GM10266 (cell line): Measurements from ENCODE around the gene FOXN3.

Source experiments
- DNase-seq: peaks from one replicate; pipeline ENCODE4 v3.0.0; 2012; ENCODE audit errors: extremely low spot score
- CTCF ChIP-seq: IDR thresholded peaks from 2 replicates; pipeline ENCODE4 v1.5.1; 2012; ENCODE audit warnings: mild to moderate bottlenecking, low read depth; ENCODE audit not compliant: control insufficient read depth, insufficient read depth; ENCODE audit errors: missing control alignments

Gene FOXN3

DNA sequence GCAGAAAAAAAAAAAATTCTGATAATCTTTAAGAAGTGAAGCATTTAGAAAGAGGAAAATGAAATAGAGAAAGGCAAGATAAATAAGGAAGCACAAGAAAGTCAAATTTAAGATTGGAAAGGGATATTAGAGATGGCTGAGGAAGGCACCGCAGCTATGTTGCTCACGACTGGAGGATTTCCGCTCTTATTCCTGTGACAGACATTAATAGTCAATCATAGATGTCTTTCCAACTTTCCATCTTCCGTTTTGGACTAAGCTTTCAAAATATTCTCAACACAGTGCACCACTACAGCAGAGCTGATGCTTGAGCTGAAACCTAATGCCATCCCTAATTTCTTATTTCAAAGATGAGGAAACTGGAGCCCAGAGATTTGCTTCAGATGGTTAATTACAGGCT, 290.6 kb downstream of the FOXN3 start:
- TF ChIP-seq CTCF, result no peak
- no peak for DNase-seq

- DNase-seq, result no peak
- no peak for TF ChIP-seq CTCF
Measured at GRCh38 chr14:89125216-89125615, 291.8 kb downstream of the FOXN3 start.

- DNase-seq, result no peak
- TF ChIP-seq CTCF, result no peak
Measured at GRCh38 chr14:89123851-89124250, 293.2 kb downstream of the FOXN3 start.

DNA sequence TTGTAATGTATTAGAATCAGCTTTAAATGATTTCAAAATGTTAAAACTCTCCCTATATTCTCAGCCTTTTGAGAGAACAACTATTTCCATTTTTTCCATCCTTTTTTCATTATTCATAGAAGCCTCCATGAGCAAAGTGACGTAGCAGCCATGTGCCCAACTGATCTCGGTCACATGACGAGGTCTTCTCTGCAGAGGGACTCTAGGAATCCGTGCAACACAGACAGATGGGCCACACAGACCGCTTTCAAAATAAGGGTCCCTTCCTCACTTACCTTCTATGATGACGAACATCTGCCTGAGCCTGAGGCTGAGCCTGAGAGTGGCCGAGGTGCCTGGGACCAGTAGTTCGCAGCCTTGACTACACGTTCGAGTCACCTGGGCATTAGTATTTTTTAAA, 293.8 kb downstream of the FOXN3 start:
- DNase-seq, result no peak
- no peak for TF ChIP-seq CTCF

DNA sequence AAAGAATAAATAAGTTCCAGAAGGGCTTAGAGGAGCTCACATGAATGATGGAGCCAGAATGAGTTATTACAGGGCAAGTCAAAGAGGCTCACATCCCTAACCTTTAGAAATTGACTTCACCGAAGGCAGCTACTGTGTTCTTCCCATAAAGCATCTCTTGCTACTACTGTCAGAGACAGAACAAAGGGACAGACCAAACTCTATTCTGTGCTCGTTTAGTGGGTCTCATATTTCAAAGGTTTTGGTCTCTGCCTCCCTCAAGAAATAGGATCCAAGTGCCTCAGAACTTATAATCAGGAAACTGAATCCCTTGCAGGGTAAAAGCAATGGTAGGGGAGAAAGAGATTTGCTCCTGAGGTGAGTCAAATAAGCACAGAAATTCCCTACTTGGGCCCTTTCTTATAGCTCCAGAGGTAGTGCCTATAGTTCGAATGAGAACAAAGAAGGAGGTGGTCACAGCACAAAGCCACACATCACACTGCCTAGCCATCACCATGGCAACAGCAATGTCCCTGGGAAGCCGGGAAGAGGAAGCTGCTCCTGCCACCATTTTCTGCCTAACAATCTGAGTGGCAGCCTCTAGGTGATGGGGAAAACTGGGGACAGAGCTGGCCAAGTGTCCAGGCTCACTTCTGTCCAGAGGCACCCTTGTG, 294.9 kb downstream of the FOXN3 start:
- no peak for TF ChIP-seq CTCF

GRCh38 chr14:89117012-89117411, 300.0 kb downstream of the FOXN3 start:
- no peak for DNase-seq
- no peak for TF ChIP-seq CTCF

More for the DNA sequence above, 294.9 kb downstream of the FOXN3 start:
- no peak for DNase-seq

GRCh38 chr14:89114109-89114508, 302.9 kb downstream of the FOXN3 start:
- DNase-seq, result no peak
- no peak for TF ChIP-seq CTCF
